ENCODE measurements around the gene HVCN1.

HVCN1 gene

GRCh38 chr12:110698171-110698902, 9.4 kb upstream of the HVCN1 start:
- DNase-seq (ENCODE audit: low spot score) = peak; percentile 84

- no peak for DNase-seq (ENCODE audit: low spot score)
Measured at GRCh38 chr12:110697236-110697635, 8.3 kb upstream of the HVCN1 start.

- no peak for DNase-seq (ENCODE audit: low spot score)
Measured at GRCh38 chr12:110696283-110696682, 7.4 kb upstream of the HVCN1 start.

- no peak for DNase-seq (ENCODE audit: low spot score)
Measured at GRCh38 chr12:110694330-110694901, 5.5 kb upstream of the HVCN1 start.

- no peak for DNase-seq (ENCODE audit: low spot score)
Measured at GRCh38 chr12:110693731-110694130, 4.8 kb upstream of the HVCN1 start.

- no peak for DNase-seq (ENCODE audit: low spot score)
Measured at GRCh38 chr12:110690127-110690430, 1.2 kb upstream of the HVCN1 start.

GRCh38 chr12:110689281-110690126, 589 bp upstream of the HVCN1 start:
- DNase-seq (ENCODE audit: low spot score) = peak; percentile 89

GRCh38 chr12:110687396-110688169, 1.3 kb downstream of the HVCN1 start:
- DNase-seq (ENCODE audit: low spot score) = no peak

GRCh38 chr12:110686294-110686903, 2.5 kb downstream of the HVCN1 start:
- DNase-seq (ENCODE audit: low spot score) = no peak

GRCh38 chr12:110684312-110684836, 4.5 kb downstream of the HVCN1 start:
- DNase-seq (ENCODE audit: low spot score) = no peak

- DNase-seq (ENCODE audit: low spot score) = no peak
Measured at GRCh38 chr12:110683888-110684287, 5.0 kb downstream of the HVCN1 start.

- DNase-seq (ENCODE audit: low spot score) = no peak
Measured at GRCh38 chr12:110680032-110680431, 8.9 kb downstream of the HVCN1 start.

GRCh38 chr12:110679201-110679600, 9.7 kb downstream of the HVCN1 start:
- DNase-seq (ENCODE audit: low spot score) = no peak

GRCh38 chr12:110677982-110678381, 10.9 kb downstream of the HVCN1 start:
- no peak for DNase-seq (ENCODE audit: low spot score)

- no peak for DNase-seq (ENCODE audit: low spot score)
Measured at GRCh38 chr12:110677206-110677911, 11.6 kb downstream of the HVCN1 start.

- no peak for DNase-seq (ENCODE audit: low spot score)
Measured at GRCh38 chr12:110676171-110676570, 12.7 kb downstream of the HVCN1 start.

GRCh38 chr12:110670161-110670701, 18.7 kb downstream of the HVCN1 start:
- no peak for DNase-seq (ENCODE audit: low spot score)

- no peak for DNase-seq (ENCODE audit: low spot score)
Measured at GRCh38 chr12:110669193-110669502, 19.8 kb downstream of the HVCN1 start.

GRCh38 chr12:110668480-110669192, 20.3 kb downstream of the HVCN1 start:
- no peak for DNase-seq (ENCODE audit: low spot score)

- DNase-seq (ENCODE audit: low spot score) = no peak
Measured at GRCh38 chr12:110667671-110668070, 21.2 kb downstream of the HVCN1 start.

All from ecto neural progenitor cell (in vitro differentiated cells).